GM19324 (cell line): ENCODE measurements around the gene RTN4R.
"Not testable (repeated sequence)": the region's sequence is repeated elsewhere in the genome, so short reads cannot be mapped to it uniquely, and the experiment has no call there.

Experiments used
- ATAC-seq: cut with Tn5 transposase; IDR thresholded peaks from one replicate; pipeline ENCODE4 v1.9.1; 2021; ENCODE audit warnings: mild to moderate bottlenecking, moderate library complexity; ENCODE audit not compliant: unreplicated experiment, low FRiP score

RTN4R gene

GRCh38 chr22:20274374-20274773, 6.3 kb upstream of the RTN4R start:
- ATAC-seq: not testable (repeated sequence)

- no peak for ATAC-seq
These were observed 5.7 kb upstream of the RTN4R start for GRCh38 chr22:20273758-20274181.

GRCh38 chr22:20272700-20273099, 4.6 kb upstream of the RTN4R start:
- ATAC-seq: no peak

GRCh38 chr22:20272174-20272573, 4.1 kb upstream of the RTN4R start:
- ATAC-seq: no peak

- no peak for ATAC-seq
These were observed 3.2 kb upstream of the RTN4R start for GRCh38 chr22:20271114-20271994.

GRCh38 chr22:20270190-20271113, 2.3 kb upstream of the RTN4R start:
- not testable (repeated sequence) for ATAC-seq

GRCh38 chr22:20269673-20270072, 1.6 kb upstream of the RTN4R start:
- ATAC-seq: not testable (repeated sequence)

- ATAC-seq: not testable (repeated sequence)
These were observed 1.1 kb upstream of the RTN4R start for GRCh38 chr22:20269201-20269600.

- no peak for ATAC-seq
These were observed 458 bp downstream of the RTN4R start for GRCh38 chr22:20267441-20268278.

GRCh38 chr22:20266667-20267440, 1.3 kb downstream of the RTN4R start:
- not testable (repeated sequence) for ATAC-seq

GRCh38 chr22:20265772-20266666, 2.1 kb downstream of the RTN4R start:
- ATAC-seq: not testable (repeated sequence)

- ATAC-seq: no peak
These were observed 3.3 kb downstream of the RTN4R start for GRCh38 chr22:20264614-20265452.

GRCh38 chr22:20263404-20264281, 4.5 kb downstream of the RTN4R start:
- ATAC-seq: not testable (repeated sequence)

GRCh38 chr22:20262582-20263147, 5.5 kb downstream of the RTN4R start:
- ATAC-seq: no peak

- no peak for ATAC-seq
These were observed 6.1 kb downstream of the RTN4R start for GRCh38 chr22:20261848-20262581.
